NCI-H2196 treated with DMSO at 0.1 percent for 48 hours (cell line): Measurements from ENCODE around the gene GTF2A1.
"Not testable (repeated sequence)": the region's sequence is repeated elsewhere in the genome, so short reads cannot be mapped to it uniquely, and the experiment has no call there.

Experiments used
- DNase-seq: peaks from one replicate; lab custom pipeline; 2025; ENCODE audit not compliant: unreplicated experiment; lab: John Stamatoyannopoulos, UW

The GTF2A1 gene

DNA sequence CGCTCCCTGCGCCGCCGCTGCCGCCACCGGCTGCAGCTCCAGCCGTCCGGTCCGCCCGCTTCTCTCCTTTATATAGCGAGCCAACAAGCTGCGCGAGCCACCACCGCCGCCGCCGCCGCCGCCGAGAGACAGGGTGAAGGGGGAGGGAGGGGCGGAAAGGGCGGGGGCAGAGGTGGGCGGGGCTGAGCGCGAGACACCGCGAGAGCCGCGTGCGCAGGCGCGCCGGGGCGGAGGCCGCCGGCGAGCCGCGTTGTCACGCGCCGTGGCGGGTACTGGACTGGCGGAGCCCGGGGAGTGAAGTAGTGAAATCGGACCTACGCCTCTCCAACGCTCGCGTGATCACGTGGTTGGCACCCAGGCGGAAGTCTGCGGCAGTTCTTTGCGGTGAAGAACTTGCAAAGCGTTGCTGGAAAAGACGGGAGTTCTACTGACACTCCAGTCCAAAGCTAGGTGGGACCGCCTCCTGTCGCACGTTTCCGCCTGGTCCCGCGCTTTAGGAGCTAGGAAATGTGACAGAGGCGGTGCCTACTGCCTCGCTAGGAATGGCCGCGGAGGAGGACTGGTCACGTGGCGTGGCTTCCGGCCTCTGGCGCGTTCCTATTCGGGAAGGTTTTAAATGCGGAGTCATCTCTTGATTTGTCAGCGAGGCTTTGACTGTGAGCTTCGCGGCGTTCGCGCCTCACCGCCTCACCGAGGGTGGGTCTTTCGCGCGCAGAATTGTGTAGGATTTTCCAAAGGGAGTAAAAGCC, at the start of gene GTF2A1:
Gene GTF2A1, minus strand, starts transcription at position 130 of the 749 bp plus-strand sequence. CDS start 441 bp downstream, outside the sequence.
- peak; percentile 97 for DNase-seq

DNA sequence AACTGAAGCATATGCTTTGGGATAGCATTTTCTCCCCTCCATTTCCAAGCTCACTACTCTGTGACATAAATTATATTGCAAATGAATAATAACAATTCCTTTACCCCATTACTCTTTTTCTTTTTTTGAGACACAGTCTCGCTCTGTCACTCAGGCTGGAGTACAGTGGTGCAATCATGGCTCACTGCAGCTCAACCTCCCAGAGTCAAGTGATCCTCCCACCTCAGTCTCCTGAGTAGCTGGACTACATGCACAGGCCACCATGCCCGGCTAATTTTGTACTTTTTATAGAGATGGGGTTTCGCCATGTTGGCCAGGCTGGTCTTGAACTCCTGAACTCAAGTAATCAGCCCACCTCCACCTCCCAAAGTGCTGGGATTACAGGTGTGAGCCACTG, 49.2 kb upstream of the GTF2A1 start:
- DNase-seq = no peak

DNA sequence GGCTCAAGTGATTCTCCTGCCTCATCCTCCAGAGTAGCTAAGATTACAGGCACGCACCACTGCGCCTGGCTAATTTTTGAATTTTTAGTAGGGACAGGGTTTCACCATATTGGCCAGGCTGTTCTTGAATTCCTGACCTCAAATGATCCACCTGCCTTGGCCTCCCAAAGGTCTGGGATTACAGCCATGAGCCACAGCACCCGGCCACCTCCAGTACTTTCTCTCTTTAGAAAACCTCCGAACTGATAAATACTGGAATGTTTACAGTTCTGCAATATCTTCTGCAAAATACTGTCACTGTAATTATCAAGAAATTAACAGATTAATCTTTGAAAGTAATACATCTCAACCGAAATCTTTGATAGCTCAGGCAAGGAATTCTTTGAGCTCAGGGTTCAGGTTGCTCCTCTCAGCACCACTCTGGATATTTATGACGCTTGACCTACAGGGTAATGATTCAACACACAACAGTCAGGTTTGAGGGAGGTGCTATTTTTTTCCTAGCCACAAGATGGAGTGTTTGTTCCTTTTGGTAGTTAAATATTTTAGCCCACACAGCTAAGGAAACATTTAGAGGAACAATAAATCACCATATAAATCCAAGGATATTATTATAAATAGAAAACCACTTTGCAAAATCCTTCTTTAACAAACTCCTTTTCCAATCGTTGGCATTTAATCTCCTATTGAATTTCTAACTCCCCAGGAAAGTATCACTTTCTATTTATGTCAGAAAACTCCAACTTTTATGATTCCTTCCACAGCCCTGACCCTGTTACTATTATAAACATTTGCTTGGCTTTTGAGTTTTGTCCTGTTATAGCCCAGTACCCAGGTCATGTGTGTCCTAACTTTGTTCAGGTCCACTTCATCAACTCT, 48.6 kb upstream of the GTF2A1 start:
- peak; percentile 56 for DNase-seq

DNA sequence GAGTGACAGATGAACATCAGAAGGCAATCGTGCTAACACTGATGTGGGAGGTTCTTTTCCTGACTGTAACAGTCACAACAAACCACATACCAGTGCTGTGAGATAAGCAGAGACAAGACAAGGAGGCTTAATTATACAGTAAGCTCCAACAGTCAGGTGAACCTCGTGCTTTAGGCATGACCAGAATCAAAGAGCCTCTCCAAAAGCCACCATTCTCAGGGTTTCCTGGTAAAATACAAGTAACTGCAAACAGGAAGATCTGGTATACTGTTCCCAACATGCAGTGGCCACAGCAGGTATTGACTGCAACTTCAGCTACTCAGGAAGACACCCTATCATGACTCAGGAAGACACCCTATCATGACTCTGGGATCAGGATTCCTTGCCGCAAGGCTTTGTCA, 47.3 kb upstream of the GTF2A1 start:
- DNase-seq = no peak

DNA sequence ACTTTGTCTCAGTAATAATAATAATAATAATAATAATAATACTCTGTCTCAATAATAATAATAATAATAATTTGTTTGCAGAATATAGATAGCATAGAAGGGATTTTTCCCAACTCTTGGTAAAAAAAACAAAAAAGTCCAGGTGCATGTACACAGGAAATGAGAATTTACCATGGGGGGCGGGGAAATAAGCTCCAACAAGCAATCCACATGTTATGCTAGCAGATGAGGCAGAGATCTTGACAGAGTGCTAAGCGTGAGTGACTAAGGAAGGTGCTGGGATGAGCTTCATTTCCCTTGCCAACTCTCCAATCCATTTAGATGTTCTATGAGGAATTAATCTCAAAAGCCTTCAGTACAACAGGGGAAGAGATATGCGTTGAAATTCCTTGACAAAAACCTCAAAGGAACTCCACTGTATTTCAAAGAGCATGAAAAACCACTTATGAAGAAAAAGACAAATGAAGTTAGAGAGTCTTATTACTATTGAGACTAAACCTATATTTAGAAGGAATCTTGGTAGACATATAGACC, 44.9 kb upstream of the GTF2A1 start:
- no peak for DNase-seq

DNA sequence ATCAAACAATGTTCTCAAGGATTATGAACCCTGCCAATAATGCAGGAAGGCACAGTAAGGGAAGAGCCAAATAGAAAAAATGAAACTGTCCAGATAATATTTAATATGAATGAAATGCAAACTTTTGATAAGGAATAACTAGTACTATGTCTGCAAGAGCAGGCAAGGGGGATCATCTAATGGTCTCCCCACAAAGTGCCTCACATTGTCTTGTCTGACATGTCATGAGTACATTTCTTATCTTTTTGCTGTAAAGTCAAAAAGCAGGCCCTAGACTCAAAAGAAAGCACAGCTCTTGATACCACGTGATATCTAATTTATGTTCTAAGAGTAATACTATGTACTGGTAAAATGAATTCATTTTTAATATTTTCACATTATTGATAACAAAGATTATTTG, 43.9 kb upstream of the GTF2A1 start:
- no peak for DNase-seq

DNA sequence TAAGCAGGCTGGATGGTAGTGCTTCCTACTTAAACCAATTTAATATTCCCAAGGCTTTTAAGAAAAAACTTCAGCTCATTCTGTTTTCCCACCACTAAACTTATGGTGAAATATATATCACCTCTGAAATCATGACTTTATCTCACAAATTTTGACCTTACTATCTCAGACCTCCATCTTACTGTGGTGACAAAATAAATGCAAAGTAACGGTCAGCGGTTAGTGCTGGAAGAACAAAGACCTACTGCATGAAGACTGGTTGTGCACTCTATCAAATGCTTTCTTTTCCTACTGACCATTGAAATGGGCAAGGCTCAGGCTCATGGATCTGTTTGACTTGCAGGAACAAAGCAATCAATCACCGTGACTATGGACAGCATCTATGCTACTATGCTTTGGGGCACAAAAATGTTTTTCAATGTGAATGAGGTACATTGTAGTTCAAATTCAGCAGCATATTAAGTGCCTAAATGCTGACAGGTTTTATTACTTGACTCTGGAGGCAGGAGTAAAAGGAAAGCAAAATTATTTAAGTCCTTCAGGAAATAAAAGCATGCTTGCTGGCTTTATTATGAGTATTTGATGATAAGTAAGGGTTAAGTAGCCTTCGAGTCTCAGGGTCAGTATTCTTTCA, 43.1 kb upstream of the GTF2A1 start:
- DNase-seq = no peak

DNA sequence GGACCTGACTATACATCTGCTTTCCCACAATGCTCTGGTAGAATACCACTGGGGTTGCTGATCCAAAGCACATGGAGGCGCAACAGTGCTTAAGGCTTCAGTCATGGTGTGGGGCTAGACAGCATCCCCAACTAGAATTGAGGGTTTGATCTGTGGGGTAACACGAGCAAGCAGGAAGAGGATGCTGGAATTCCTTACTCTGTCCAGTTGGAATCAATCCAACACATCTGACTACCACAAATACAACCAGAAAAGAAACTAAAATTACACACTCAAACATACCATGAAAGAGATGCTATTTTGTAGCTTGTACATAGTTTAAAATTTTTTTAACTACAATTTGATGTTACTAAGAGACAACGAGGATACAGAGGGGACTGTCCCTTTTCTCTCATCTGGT, 40.4 kb upstream of the GTF2A1 start:
- DNase-seq = no peak

DNA sequence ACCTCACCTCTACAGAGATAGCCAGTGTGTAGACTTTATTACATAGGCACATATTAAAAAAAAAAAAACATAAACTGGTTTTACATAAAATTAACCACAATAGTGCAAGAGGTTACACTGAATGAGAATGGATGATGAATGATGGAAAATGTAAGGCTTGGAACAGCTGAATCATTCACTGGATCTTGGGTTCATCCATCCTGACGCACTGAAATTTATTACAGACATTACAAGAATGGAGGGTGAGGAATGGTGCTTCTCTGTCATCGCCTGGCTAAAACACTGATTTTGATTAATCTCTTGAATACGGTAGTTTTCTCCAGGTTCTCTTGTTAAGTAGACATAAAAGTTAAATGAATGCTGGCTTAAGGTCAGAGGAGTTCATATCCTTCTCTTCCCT, 40.0 kb upstream of the GTF2A1 start:
- no peak for DNase-seq

DNA sequence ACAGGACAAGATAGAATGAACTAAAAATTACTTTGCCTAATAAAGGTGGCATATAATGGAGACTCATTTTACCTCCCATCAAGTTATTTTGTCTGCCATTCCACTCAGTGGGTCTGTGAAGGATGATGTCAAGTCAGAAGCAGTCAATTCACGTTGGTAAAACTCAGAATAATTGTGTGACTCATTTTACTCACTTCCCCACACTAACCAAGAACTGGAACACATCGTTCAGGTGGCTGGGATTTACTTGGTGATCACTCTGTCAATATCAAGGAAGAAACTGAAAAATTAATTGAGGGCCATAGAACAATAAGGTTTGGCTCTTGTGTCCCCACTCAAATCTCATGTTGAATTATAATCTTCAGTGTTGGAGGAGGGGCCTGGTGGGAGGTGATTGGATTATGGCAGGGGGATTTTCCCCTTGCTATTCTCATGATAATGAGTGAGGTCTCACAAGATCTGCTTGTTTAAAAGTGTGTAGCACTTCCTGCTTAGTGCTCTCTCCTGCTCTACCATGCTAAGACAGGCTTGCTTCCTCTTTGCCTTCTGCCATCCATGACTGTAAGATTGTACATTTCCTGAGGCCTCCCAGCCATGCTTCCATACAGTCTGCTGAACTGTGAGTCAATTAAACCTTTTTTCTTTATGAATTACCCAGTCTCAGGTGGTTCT, 35.7 kb upstream of the GTF2A1 start:
- no peak for DNase-seq

DNA sequence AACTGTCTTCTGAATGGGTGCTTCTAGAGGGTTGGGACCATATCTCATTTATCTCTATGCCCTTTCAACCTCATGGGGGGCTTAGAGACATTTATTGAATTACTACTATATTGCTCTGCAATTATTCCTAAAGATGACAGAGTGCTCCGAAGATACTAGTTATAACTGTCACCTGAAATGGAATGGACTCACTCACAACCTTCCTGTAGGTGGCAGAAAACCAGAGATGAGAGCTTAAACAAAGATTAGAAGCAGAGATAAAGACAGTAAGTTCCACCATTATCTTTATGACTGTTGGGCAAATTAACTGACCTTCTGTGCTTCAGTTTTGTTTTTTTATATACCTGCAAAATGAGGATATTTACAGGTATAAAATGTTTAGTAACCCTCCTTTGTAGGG, 31.5 kb upstream of the GTF2A1 start:
- no peak for DNase-seq

DNA sequence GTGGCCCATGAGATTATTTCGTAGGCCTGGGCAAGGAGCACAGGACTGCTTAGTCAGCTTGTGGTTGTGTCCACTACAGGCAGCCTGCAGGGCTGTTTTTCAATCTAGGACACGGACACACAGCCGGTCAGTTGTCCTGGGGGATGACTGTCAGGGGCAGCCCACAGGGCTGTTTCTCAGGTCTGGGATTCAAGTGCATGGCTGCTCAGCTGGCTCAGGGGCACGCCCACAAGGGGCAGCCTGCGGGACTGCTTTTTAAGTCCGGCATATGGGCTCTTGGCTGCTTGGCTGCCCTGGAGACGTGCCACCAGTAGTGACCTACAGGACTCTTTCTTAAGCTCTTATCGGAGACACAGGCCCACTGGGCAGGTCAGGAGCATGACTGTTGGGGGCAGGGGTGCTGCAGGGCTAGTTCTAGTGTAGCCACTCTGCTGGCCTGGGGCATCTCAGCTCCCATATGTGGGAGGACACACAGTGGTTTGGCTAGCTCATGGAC, 26.6 kb upstream of the GTF2A1 start:
- DNase-seq = no peak

DNA sequence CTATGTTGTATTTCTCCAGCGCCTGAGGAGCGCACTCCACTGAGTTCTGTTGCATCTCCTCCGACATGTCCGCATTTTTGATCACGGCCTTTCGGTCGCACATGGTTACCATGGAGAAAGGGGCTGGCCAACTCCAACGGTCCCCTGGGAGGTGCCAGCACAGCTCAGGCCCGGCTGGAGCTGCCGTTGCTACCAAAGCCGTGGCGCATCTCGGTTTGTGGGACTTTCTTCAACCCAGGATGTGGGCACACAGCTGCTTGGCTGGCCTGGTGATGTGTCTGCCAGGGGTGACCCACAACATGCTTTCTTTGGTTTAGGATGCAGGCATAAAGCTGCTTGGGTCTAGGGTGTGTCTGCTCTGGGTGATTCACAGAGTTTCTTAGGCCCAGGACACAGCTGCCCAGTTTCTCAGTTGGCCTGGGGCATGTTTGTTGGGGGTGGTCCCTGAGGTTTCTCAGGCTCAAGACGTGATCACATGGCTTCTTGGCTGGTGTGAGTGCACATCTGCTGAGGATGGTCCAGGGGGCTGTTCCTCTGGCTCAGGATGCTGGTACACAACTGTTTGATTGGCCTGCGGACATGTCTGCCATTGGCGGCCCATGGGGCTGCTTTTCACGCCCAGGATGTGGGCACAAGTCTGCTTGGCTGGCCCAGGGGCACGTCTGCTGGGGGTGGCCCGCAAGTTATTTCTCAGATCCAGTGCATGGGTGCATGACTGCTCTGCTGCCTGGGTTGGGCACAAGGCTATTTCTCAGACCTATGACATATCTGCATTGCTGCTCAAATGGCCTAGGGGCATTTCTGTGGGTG, 25.9 kb upstream of the GTF2A1 start:
- DNase-seq = no peak

DNA sequence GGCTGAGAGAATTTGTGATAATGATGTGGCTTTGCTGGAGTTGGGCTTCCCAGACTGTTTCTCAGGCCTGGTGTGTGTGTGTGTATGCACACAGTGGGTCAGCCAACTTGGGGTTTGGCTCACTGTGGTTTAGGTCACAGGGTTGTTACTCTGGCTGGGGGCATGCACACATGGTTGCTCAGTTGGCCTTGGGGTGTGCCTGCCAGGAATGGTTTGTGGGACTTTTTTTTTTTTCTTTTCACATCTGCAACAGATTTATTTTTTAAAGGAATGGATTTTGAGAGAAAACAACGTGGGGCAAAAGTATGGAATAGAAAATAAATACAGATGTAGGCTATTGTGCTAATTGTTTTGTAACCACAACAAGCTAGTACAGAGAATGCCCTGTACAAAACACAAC, 25.0 kb upstream of the GTF2A1 start:
- no peak for DNase-seq

DNA sequence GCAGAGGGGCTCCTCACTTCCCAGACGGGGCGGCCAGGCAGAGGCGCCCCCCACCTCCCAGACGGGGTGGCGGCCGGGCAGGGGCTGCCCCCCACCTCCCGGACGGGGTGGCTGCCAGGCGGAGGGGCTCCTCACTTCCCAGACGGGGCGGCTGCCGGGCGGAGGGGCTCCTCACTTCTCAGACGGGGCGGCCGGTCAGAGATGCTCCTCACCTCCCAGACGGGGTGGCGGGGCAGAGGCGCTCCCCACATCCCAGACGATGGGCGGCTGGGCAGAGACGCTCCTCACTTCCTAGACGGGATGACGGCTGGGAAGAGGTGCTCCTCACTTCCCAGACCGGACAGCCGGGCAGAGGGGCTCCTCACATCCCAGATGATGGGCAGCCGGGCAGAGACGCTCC, 23.7 kb upstream of the GTF2A1 start:
- DNase-seq = not testable (repeated sequence)

DNA sequence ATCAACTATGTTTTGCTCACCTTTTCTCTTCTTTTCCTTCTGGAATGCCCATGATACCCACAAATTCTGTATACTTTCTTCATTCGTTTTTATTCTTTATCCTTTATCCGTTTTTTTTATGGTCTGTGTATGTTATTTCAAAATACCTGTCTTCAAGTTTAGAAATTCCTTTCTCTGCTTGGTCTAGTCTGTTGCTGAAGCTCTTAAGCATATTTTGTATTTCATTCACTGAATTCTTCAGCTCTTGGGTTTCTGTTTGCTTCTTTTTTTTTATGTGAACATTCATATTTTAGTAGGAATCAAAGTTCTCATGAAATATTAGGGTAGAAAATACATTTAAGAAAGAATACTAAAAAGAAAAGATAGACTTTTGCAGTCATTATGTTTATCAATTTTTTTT, 22.7 kb upstream of the GTF2A1 start:
- no peak for DNase-seq

DNA sequence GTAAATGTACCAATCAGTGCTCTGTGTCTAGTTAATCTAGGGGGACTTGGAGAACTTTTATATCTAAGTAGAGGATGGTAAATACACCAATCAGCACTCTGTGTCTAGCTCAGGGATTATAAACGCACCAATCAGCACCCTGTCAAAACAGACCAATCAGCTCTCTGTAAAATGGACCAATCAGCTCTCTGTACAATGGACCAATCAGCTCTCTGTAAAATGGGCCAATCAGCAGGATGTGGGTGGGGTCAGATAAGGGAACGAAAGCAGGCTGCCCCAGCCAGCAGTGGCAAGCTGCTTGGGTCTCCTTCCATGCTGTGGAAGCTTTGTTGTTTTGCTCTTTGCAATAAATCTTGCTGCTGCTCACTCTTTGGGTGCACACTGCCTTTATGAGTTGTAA, 16.1 kb upstream of the GTF2A1 start:
- DNase-seq = not testable (repeated sequence)

DNA sequence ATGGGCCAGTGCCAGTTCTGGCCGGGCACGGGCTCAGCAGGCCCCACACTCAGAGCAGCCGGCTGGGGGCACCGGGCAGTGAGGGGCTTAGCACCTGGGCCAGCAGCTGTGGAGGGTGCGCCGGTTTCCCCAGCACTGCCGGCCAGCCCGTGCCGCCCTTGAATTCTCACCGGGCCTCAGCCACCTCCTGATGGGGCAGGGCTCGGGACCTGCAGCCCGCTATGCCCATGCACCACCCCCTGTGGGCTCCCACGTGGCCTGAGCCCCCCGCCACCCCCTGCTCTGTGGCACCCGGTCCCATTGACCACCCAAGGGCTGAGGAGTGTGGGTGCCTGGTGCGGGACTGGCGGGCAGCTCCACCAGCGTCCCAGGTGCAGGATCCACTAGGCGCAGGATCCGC, 15.4 kb upstream of the GTF2A1 start:
- DNase-seq = no peak

DNA sequence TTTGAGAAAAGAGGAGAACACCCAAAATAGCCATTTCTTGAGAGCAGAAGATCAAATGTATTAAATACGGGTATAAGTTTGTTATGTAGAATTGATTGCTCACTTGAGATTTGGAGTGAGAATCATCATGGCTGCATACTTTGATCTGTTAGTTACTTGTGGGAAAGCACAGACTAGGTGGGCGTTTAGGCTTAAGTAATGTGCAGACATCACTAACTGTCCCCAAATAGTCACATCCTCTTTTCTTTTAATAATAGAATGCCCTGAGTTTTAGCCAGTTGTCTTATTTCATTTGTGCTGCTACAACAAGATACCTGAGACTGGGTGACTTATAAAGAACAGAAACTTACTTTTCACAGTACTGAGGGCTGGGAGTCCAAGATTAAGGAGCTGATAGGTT, 14.3 kb upstream of the GTF2A1 start:
- DNase-seq = no peak

DNA sequence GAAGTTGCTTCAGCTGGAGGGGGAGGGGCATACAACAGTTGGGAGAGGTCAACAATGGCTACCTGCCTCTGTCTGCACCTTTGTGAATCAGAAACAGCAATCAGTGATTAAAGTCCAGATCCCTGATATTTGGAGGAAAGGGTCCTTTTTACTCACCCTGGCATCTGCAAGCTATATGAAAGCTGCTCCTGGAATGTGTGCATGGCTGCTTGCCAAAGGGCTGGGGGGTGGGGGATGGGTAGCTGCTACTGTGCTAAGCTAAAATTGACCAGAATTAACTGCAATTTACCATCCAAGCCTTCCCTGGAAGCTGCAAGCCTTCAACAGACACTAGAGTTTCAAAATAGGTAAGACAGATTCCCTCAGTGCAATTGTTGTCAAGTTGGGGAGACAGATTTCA, 13.5 kb upstream of the GTF2A1 start:
- DNase-seq = no peak
